Activated CD8-positive, alpha-beta memory T cell treated with anti-CD3 and anti-CD28 coated beads, Interleukin-2, amount 10 ng/mL, durations not matched to agents 7 days and 5 days (primary cell): ENCODE measurements around the gene GLMP. TPM values are rescaled to one million over a fixed set of nuclear protein-coding genes. Genes with fewer than 3 reads are reported as not detected.
A peak's percentile ranks its signal among the peaks of the same experiment; 100 is the strongest.

Experiments used
- ATAC-seq: fragments of 150-1000 bp; cut with Tn5 transposase; one replicate; pipeline ENCODE4 v1.10.0; 2021; ENCODE audit warnings: moderate library complexity
- CTCF ChIA-PET: fragments of 350-600 bp; sonication (Branson Sonifier 250); formaldehyde crosslinking; loops from one replicate; lab custom pipeline; 2021; ENCODE audit warnings: antibody characterized with exemption; lab: Charles Lee
- DNase-seq: peaks from one replicate; pipeline ENCODE4 v3.0.0-alpha.2; 2020
- H3K27ac Mint-ChIP-seq: one replicate; pipeline ENCODE4 v1.8.0; 2021; ENCODE audit warnings: mild to moderate bottlenecking, mixed read lengths
- H3K27me3 Mint-ChIP-seq: one replicate; pipeline ENCODE4 v1.8.0; 2021; ENCODE audit warnings: mixed read lengths
- H3K36me3 Mint-ChIP-seq: one replicate; pipeline ENCODE4 v1.8.0; 2021; ENCODE audit warnings: mild to moderate bottlenecking, mixed read lengths
- H3K4me1 Mint-ChIP-seq: one replicate; pipeline ENCODE4 v1.8.0; 2021; ENCODE audit warnings: mixed read lengths
- H3K4me3 Mint-ChIP-seq: one replicate; pipeline ENCODE4 v1.8.0; 2021; ENCODE audit warnings: mild to moderate bottlenecking, moderate library complexity, mixed read lengths
- H3K9me3 Mint-ChIP-seq: one replicate; pipeline ENCODE4 v1.8.0; 2022; ENCODE audit warnings: low read depth, mixed read lengths
- total RNA-seq, 2 experiments: library from RNA; stranded (reverse); gene quantifications; one replicate each; pipeline ENCODE4 v1.2.3, GENCODE V29; 2021

The GLMP gene
- total RNA-seq, 2 experiments from 2014 or later: 24.7 to 28.9 TPM

DNA sequence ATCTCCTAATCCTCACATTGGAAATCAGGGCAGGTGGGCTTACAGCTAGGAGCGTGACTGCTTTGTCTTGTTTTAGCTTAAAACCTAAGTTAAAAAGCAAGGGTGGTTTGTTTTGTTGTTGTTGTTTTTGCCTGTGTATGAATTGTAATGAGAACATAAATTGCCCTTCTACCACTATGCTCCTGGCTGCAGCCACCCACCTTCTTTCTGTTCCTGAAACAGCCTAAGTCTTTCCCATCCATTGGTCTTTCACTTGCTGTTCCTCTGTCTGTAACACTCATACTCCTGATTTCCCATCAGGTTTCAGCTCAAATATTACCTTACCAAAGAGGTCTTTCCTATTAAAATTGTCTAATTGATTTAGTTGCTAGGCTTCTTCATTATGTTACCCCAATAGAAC lies 12.0 kb downstream of the GLMP start:
- H3K27ac Mint-ChIP-seq: peak overlapping the region; percentile 91
- peak overlapping the region; percentile 94 for H3K4me3 Mint-ChIP-seq
- CTCF ChIA-PET: interaction anchor here (0.6 to 5.5 kb wide), 15 partner anchors 9 to 360 kb away, joined by 3 to 24 read pairs (median 4); no protein-coding TSS in a partner anchor
- no peaks in the 10 kb centered on the region for H3K9me3 Mint-ChIP-seq
- H3K4me1 Mint-ChIP-seq: peaks cover 39% of the 10 kb centered on the region
- ATAC-seq (no peak), DNase-seq (no peak)
- H3K36me3 Mint-ChIP-seq: peaks cover 7% of the 10 kb centered on the region
- no peaks in the 10 kb centered on the region for H3K27me3 Mint-ChIP-seq

- Mint-ChIP-seq H3K4me1 (peaks cover 39% of the 10 kb centered on the region), H3K4me3 (peak within 1 kb of the TSS; percentile 94), H3K36me3 (peaks cover 15% of the 10 kb centered on the region), H3K9me3 (no peaks in the 10 kb centered on the region), H3K27ac (peak within 1 kb of the TSS; percentile 91), H3K27me3 (no peaks in the 10 kb centered on the region)
- peak; percentile 99 for DNase-seq
- ATAC-seq: peak; percentile 92
- CTCF ChIA-PET: interaction anchor here (0.7 to 5.5 kb wide), 20 partner anchors 9 to 361 kb away, joined by 3 to 24 read pairs (median 4); partner anchors contain the start of gene PMF1
Measured at GRCh38 chr1:156282479-156283222, 12.8 kb downstream of the GLMP start, which contains the start of gene SMG5. Gene SMG5, minus strand, starts transcription at chr1:156282825. Its CDS starts 145 bp downstream, at chr1:156282680.

GRCh38 chr1:156281693-156282478 lies 13.6 kb downstream of the GLMP start:
- Mint-ChIP-seq H3K9me3 (no peaks in the 10 kb centered on the region), H3K4me1 (peaks cover 39% of the 10 kb centered on the region), H3K27ac (peak overlapping the region; percentile 91), H3K36me3 (peaks cover 18% of the 10 kb centered on the region), H3K27me3 (no peaks in the 10 kb centered on the region), H3K4me3 (peak overlapping the region; percentile 94)
- ATAC-seq (no peak), DNase-seq (peak; percentile 46)
- CTCF ChIA-PET: interaction anchor here (0.5 to 5.5 kb wide), 17 partner anchors 15 to 253 kb away, joined by 3 to 24 read pairs (median 4); partner anchors contain the start of gene PMF1

GRCh38 chr1:156281281-156281680 lies 14.2 kb downstream of the GLMP start:
- CTCF ChIA-PET: interaction anchor here (0.5 to 5.5 kb wide), 7 partner anchors 38 to 254 kb away, joined by 3 to 24 read pairs (median 7); no protein-coding TSS in a partner anchor
- DNase-seq (peak; percentile 80), ATAC-seq (peak; percentile 45)
- H3K27me3 Mint-ChIP-seq: no peaks in the 10 kb centered on the region
- peaks cover 24% of the 10 kb centered on the region for H3K36me3 Mint-ChIP-seq
- H3K9me3 Mint-ChIP-seq: no peaks in the 10 kb centered on the region
- peak overlapping the region; percentile 91 for H3K27ac Mint-ChIP-seq
- H3K4me1 Mint-ChIP-seq: peaks cover 39% of the 10 kb centered on the region
- peak overlapping the region; percentile 94 for H3K4me3 Mint-ChIP-seq

DNA sequence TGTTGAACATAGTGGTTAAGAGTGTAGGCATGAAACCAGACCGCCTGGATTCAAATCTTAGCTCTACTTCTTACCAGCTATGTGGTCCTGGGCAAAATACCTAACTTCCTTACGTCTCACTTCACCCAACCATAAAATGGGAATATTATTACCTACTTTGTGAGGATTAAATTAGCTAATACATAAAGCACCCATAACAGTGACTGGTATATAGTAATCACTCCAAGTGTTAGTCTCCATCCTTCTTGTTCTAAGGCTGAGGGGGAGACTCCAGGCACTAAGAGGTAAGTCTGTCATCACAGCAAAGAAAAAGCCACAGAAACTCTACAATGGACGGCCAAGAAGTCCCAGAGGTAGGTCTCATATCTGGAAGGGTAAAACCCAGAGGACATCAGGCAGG lies 15.6 kb downstream of the GLMP start:
- Mint-ChIP-seq H3K9me3 (no peaks in the 10 kb centered on the region), H3K27me3 (no peaks in the 10 kb centered on the region), H3K27ac (no peak overlapping the region), H3K36me3 (peaks cover 28% of the 10 kb centered on the region), H3K4me1 (peaks cover 38% of the 10 kb centered on the region), H3K4me3 (no peak overlapping the region)
- ATAC-seq (no peak), DNase-seq (no peak)
- CTCF ChIA-PET: interaction anchor here (0.8 to 2.0 kb wide), 4 partner anchors 20 to 150 kb away, joined by 3 to 5 read pairs (median 4); no protein-coding TSS in a partner anchor

DNA sequence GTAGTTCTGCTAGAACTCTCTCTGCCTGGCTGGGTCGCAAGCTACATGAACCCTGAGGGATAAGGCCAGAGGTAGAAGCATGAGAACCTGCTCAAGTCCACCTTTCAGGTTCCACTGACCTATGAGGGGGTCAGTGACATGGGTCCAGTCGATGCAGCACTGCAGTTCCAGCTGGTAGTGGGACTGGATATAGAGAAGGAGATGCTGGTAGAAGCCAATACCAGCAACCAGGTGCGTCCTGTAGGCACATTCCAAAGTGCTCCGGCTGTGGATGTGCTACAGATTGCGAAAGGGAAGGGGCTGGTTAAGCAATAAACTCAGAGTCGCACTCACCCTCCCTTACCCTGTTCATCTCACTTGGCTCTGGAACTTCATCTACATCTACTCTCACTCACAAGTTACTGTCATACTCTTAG lies 18.5 kb downstream of the GLMP start:
- no peak for DNase-seq
- no peak for ATAC-seq
- H3K4me3 Mint-ChIP-seq: no peak overlapping the region
- H3K4me1 Mint-ChIP-seq: peaks cover 19% of the 10 kb centered on the region
- no peaks in the 10 kb centered on the region for H3K9me3 Mint-ChIP-seq
- H3K27ac Mint-ChIP-seq: no peak overlapping the region
- H3K36me3 Mint-ChIP-seq: peaks cover 51% of the 10 kb centered on the region
- H3K27me3 Mint-ChIP-seq: no peaks in the 10 kb centered on the region
- CTCF ChIA-PET: no interaction called here

- Mint-ChIP-seq H3K27me3 (no peaks in the 10 kb centered on the region), H3K4me3 (no peak overlapping the region), H3K36me3 (peaks cover 53% of the 10 kb centered on the region), H3K4me1 (peaks cover 17% of the 10 kb centered on the region), H3K27ac (no peak overlapping the region), H3K9me3 (no peaks in the 10 kb centered on the region)
- CTCF ChIA-PET: interaction anchor here (0.8 kb wide), 1 partner anchor 55 kb away, joined by 6 read pairs; no protein-coding TSS in a partner anchor
- ATAC-seq (no peak), DNase-seq (no peak)
Measured at GRCh38 chr1:156276532-156276931, 18.9 kb downstream of the GLMP start.

DNA sequence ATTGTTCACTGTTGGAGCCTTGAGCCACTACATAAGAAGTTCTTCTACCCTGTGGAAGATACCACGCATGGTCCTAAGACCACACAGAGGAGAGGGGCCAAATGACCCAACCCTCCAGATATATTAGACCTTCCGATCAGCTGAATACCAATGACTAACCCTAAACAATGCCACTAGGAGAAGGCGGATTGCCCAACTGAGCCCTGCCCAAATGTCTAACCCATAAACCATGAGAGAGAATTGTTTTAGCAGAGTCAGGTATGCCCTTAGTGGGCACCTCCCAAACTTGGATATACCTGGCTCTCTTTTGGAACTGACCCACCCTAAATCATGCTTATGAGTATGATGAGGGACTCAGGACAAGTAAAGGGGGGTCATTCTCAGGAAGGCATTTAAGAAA lies 25.2 kb downstream of the GLMP start:
- Mint-ChIP-seq H3K27me3 (no peaks in the 10 kb centered on the region), H3K36me3 (peaks cover 57% of the 10 kb centered on the region), H3K4me3 (no peak overlapping the region), H3K27ac (no peak overlapping the region), H3K9me3 (no peaks in the 10 kb centered on the region), H3K4me1 (no peaks in the 10 kb centered on the region)
- CTCF ChIA-PET: interaction anchor here (1.1 kb wide), 1 partner anchor 45 kb away, joined by 4 read pairs; no protein-coding TSS in a partner anchor
- no peak for ATAC-seq
- no peak for DNase-seq

- H3K27me3 Mint-ChIP-seq: no peaks in the 10 kb centered on the region
- no peak for ATAC-seq
- no peak overlapping the region for H3K27ac Mint-ChIP-seq
- no peaks in the 10 kb centered on the region for H3K4me1 Mint-ChIP-seq
- H3K9me3 Mint-ChIP-seq: no peaks in the 10 kb centered on the region
- no peak for DNase-seq
- CTCF ChIA-PET: interaction anchor here (1.0 kb wide), 1 partner anchor 42 kb away, joined by 3 read pairs; no protein-coding TSS in a partner anchor
- H3K36me3 Mint-ChIP-seq: peaks cover 54% of the 10 kb centered on the region
- H3K4me3 Mint-ChIP-seq: no peak overlapping the region
Measured at GRCh38 chr1:156268336-156268735, 27.1 kb downstream of the GLMP start.

GRCh38 chr1:156266051-156266450 lies 29.4 kb downstream of the GLMP start:
- Mint-ChIP-seq H3K27me3 (no peaks in the 10 kb centered on the region), H3K9me3 (no peaks in the 10 kb centered on the region), H3K36me3 (peaks cover 56% of the 10 kb centered on the region), H3K27ac (no peak overlapping the region), H3K4me1 (no peaks in the 10 kb centered on the region), H3K4me3 (no peak overlapping the region)
- ATAC-seq (no peak), DNase-seq (no peak)
- CTCF ChIA-PET: no interaction called here

DNA sequence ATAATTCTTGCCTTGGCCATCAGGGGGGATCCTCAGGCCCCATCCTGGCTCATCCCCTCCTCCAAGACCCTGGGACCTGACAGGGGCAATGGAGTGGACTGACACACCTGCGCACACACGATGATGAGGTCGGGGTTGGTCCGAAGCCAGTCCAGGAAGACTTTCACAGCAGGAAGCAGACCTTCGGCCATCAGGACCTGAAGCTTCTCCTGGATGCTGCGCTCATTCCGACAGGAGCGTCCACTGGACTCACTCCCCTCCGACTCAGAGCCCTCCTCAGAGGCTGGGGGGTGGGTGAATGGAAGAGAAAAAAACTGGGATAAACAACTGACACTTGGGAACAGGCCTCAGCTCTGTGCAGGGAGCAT lies 32.2 kb downstream of the GLMP start:
- CTCF ChIA-PET: interaction anchor here (0.9 to 1.7 kb wide), 6 partner anchors 8 to 123 kb away, joined by 3 to 5 read pairs (median 3); partner anchors contain the start of genes PAQR6 and SMG5
- Mint-ChIP-seq H3K27ac (no peak overlapping the region), H3K36me3 (peaks cover 60% of the 10 kb centered on the region), H3K4me3 (no peak overlapping the region), H3K4me1 (no peaks in the 10 kb centered on the region), H3K9me3 (no peaks in the 10 kb centered on the region), H3K27me3 (no peaks in the 10 kb centered on the region)
- ATAC-seq (no peak), DNase-seq (no peak)

DNA sequence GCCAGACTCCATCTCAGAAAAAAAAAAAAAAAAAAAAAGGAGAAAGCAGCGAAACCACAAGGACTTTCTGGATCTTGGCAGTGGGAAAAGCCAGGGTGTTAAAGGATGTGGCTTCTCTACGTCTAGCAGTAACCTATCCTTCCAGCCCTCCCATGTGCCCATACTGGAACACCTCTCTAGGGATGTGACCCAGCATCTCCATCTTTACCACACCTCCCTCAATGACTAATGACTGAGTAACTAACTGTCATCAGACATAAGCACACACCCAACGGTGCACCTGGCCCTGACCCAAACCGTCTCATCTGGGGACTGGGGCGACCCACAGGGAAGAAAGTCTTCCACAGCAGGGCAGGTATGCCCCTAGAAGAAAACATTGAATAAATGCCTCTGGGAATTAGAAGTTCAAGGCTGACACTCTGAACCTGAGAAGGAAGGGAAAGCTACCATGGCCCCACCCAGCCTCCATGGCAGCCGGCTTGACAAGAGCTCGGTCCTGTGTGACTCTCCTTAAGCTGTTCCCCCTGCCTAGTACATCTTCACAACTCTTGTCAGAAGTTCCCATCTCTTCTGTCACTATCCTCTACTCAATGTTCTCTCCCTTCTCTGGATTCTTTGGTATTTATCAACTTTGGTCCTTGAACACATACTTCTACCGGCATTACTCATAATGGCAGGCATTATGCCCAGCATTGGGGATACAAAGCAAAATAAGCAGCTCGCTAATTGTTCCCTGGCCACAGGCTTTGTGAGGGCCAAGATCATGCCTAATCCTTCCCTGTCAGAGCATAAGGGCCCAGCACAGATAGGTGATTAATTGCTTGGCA lies 32.8 kb downstream of the GLMP start:
- ATAC-seq (no peak), DNase-seq (no peak)
- peaks cover 6% of the 10 kb centered on the region for H3K4me1 Mint-ChIP-seq
- CTCF ChIA-PET: interaction anchor here (0.9 to 1.7 kb wide), 4 partner anchors 8 to 123 kb away, joined by 3 to 5 read pairs (median 3); partner anchors contain the start of genes PAQR6 and SMG5
- peaks cover 60% of the 10 kb centered on the region for H3K36me3 Mint-ChIP-seq
- H3K9me3 Mint-ChIP-seq: no peaks in the 10 kb centered on the region
- no peak overlapping the region for H3K4me3 Mint-ChIP-seq
- no peaks in the 10 kb centered on the region for H3K27me3 Mint-ChIP-seq
- no peak overlapping the region for H3K27ac Mint-ChIP-seq
